Cardiac muscle cell (in vitro differentiated cells and primary cell): Measurements from ENCODE around the gene BMPR1B. TPM values are rescaled to one million over a fixed set of nuclear protein-coding genes. Genes with fewer than 3 reads are reported as not detected.

ENCODE experiments used
- DNase-seq, 2 donors: peaks; one replicate each; pipeline versions ENCODE4 v3.0.0 to v3.0.0-alpha.2; 2010 to 2017; ENCODE audit warnings: low read depth in 1 of 2, low spot score in 1 of 2
- H3K27ac ChIP-seq: fragments of 200-600 bp; sonication (generic); 2 replicates; pipeline ENCODE4 v1.5.1; 2016
- H3K27me3 ChIP-seq: fragments of 200-600 bp; sonication (generic); 2 replicates; pipeline ENCODE4 v1.6.0; 2016; ENCODE audit warnings: control low read depth
- H3K36me3 ChIP-seq: fragments of 200-600 bp; sonication (generic); 2 replicates; pipeline ENCODE4 v1.5.1; 2016; ENCODE audit warnings: control low read depth
- H3K4me1 ChIP-seq: fragments of 200-600 bp; sonication (generic); 2 replicates; pipeline ENCODE4 v1.8.1; 2017; ENCODE audit warnings: low read depth, mild to moderate bottlenecking, mixed run types
- H3K4me3 ChIP-seq: fragments of 200-600 bp; sonication (generic); 2 replicates; pipeline ENCODE4 v1.5.1; 2016; ENCODE audit warnings: mild to moderate bottlenecking
- H3K9me3 ChIP-seq: fragments of 200-600 bp; sonication (generic); 2 replicates; pipeline ENCODE4 v1.5.1; 2017; ENCODE audit warnings: low read depth, mild to moderate bottlenecking, control low read depth
- CTCF ChIP-seq: IDR thresholded peaks from 2 replicates; pipeline ENCODE4 v1.5.1; 2012; ENCODE audit warnings: low read depth, mild to moderate bottlenecking, low read length
- polyA plus RNA-seq: library from polyadenylated mRNA; unstranded; fragments of >200 nt; fragmentation: Nextera tagmentation; extraction: Ambion mirVana; gene quantifications from 2 replicates; pipeline ENCODE4 v1.2.1, GENCODE V29; 2016
- total RNA-seq: library from RNA; depleted of rRNA; stranded (reverse); fragments of >200 nt; gene quantifications from 2 replicates; pipeline ENCODE4 v1.2.3, GENCODE V29; 2016

Gene BMPR1B
- total and polyA plus RNA-seq, 2 experiments from 2014 or later, result 0.53 to 1.8 TPM

GRCh38 chr4:95156452-95156765 is 398.7 kb downstream of the BMPR1B start:
- no peaks in the 10 kb centered on the region for H3K36me3 ChIP-seq
- no peak overlapping the region for H3K27ac ChIP-seq
- no peaks in the 10 kb centered on the region for H3K9me3 ChIP-seq
- no peak overlapping the region for H3K4me3 ChIP-seq
- no peaks in the 10 kb centered on the region for H3K27me3 ChIP-seq
- no peaks in the 10 kb centered on the region for H3K4me1 ChIP-seq
- no peak for DNase-seq
- no peak for TF ChIP-seq CTCF

DNA sequence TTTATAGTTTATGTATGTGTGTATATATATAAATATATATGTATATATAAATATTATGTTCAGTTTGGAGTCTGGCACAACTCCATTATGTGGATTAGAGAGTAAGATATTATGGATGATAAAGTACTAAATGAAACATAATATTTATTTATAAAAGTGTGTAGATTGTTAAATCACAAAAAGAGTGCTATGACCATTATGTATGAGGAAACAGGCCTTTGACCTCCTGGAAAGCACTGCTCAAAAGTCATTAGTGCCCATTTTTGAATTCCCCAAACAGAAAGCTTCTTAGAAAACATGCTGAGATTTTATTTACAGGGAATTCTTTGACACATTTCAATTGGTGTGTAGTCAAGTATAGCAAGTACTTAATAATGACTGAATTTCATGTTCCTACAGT is 399.8 kb downstream of the BMPR1B start:
- no peaks in the 10 kb centered on the region for H3K27me3 ChIP-seq
- H3K27ac ChIP-seq, result no peak overlapping the region
- H3K36me3 ChIP-seq, result no peaks in the 10 kb centered on the region
- no peak for TF ChIP-seq CTCF
- no peak overlapping the region for H3K4me3 ChIP-seq
- DNase-seq, result no peak
- no peaks in the 10 kb centered on the region for H3K9me3 ChIP-seq
- H3K4me1 ChIP-seq, result no peaks in the 10 kb centered on the region

DNA sequence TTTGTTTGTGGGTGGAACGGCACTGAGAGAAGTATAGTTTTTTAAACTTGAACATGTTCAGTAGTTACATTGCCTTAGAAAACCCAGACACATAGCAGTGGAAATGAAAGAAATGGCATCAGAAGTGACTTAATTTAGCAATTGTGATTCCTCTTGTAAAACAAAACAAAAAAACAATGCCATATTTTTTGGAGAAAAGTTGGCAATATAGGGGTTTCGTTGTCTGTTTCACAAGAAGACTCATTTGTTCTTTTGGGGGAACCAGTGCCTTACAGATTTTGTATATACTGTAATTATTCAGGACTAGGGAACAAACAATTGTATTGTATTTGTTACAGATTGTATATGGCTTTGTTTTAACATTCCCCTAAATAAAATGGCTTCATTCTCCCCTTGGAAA is 400.3 kb downstream of the BMPR1B start:
- no peak overlapping the region for H3K4me3 ChIP-seq
- no peak for TF ChIP-seq CTCF
- no peak for DNase-seq
- no peaks in the 10 kb centered on the region for H3K4me1 ChIP-seq
- no peak overlapping the region for H3K27ac ChIP-seq
- H3K27me3 ChIP-seq, result no peaks in the 10 kb centered on the region
- H3K9me3 ChIP-seq, result no peaks in the 10 kb centered on the region
- no peaks in the 10 kb centered on the region for H3K36me3 ChIP-seq

DNA sequence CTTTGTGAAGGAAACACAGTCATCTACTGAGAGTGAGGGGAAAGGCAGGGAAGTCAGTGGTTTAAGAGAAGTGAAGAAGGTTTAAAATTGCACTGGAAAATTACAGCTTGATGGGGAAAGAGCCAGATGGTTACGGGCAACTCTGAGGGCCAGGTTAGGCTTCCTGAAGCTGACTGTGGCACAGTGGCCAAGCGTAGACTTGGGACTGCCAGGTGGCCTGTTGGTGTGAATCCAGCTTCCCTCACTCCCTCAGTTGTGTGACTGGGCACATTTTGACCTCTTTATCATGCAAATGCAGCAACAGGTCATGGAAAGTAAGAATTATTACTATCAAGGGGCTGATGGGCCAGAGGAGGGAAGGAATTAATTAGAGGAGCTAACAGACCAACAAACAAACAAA is 400.9 kb downstream of the BMPR1B start:
- Histone ChIP-seq H3K4me3 (no peak overlapping the region), H3K36me3 (no peaks in the 10 kb centered on the region), H3K27me3 (no peaks in the 10 kb centered on the region), H3K9me3 (no peaks in the 10 kb centered on the region), H3K4me1 (no peaks in the 10 kb centered on the region), H3K27ac (no peak overlapping the region)
- no peak for TF ChIP-seq CTCF
- DNase-seq, result no peak

GRCh38 chr4:95159384-95159783 is 401.6 kb downstream of the BMPR1B start:
- no peaks in the 10 kb centered on the region for H3K4me1 ChIP-seq
- H3K4me3 ChIP-seq, result no peak overlapping the region
- H3K36me3 ChIP-seq, result no peaks in the 10 kb centered on the region
- TF ChIP-seq CTCF, result no peak
- no peaks in the 10 kb centered on the region for H3K27me3 ChIP-seq
- H3K9me3 ChIP-seq, result no peaks in the 10 kb centered on the region
- H3K27ac ChIP-seq, result no peak overlapping the region
- no peak for DNase-seq

GRCh38 chr4:95161781-95162469 is 404.2 kb downstream of the BMPR1B start:
- no peaks in the 10 kb centered on the region for H3K36me3 ChIP-seq
- no peak overlapping the region for H3K27ac ChIP-seq
- no peaks in the 10 kb centered on the region for H3K4me1 ChIP-seq
- DNase-seq, result no peak
- no peaks in the 10 kb centered on the region for H3K27me3 ChIP-seq
- no peak for TF ChIP-seq CTCF
- no peak overlapping the region for H3K4me3 ChIP-seq
- H3K9me3 ChIP-seq, result no peaks in the 10 kb centered on the region
